GM19193 (cell line): ENCODE results near the gene PRRG1.

ENCODE experiments used
- POLR2A ChIP-seq: IDR thresholded peaks from 4 replicates; pipeline ENCODE4 v1.6.1; 2011; ENCODE audit not compliant: insufficient read depth, insufficient read length; ENCODE audit errors: extremely low read depth

Gene PRRG1

GRCh38 chrX:37488323-37488722 is 139.2 kb downstream of the PRRG1 start:
- TF ChIP-seq POLR2A = no peak

GRCh38 chrX:37491686-37492085 is 142.5 kb downstream of the PRRG1 start:
- TF ChIP-seq POLR2A = no peak

- TF ChIP-seq POLR2A = no peak
Measured at GRCh38 chrX:37504991-37505390, 155.8 kb downstream of the PRRG1 start.
